Measurements from ENCODE around the gene NFKBIE. TPM values are rescaled to one million over a fixed set of nuclear protein-coding genes. Genes with fewer than 3 reads are reported as not detected.

NFKBIE gene
- total and polyA plus RNA-seq, 9 of the 15 experiments (the other 6 are each of a cell fraction or from before 2014, with no cell fraction given) = 2.1 to 16.4 (median 11.7) TPM

- Histone ChIP-seq H3K9ac (ENCODE audit: insufficient read depth in 1 of 2, low read depth in 2 of 2, low read length in 2 of 2) (peak overlapping the region; percentile 40 to 92; a peak in 2 of 4 replicates), H3K4me3 (peak overlapping the region; percentile 48), H3K4me2 (ENCODE audit: insufficient read depth, low read length) (peak overlapping the region; percentile 79), H3K4me1 (replicated peaks in 1 of 2; ENCODE audit: control insufficient read depth in 2 of 2, insufficient read depth in 2 of 2, low read length in 2 of 2) (peaks cover 62 to 75% of the 10 kb centered on the region in 2 experiments), H4K20me1 (replicated peaks; ENCODE audit: control insufficient read depth, insufficient read depth, low read length) (no peaks in the 10 kb centered on the region), H3K36me3 (ENCODE audit: control insufficient read depth, insufficient read depth, low read length) (no peaks in the 10 kb centered on the region), H2AFZ (ENCODE audit: low read depth, low read length) (peak overlapping the region; percentile 98), H3K9me3 (replicated peaks; ENCODE audit: control insufficient read depth, insufficient read depth, low read depth, low read length) (no peaks in the 10 kb centered on the region), H3K27me3 (ENCODE audit: control insufficient read depth in 2 of 2, insufficient read depth in 2 of 2, low read length in 2 of 2) (no peaks in the 10 kb centered on the region), H3K27ac (ENCODE audit: extremely low read depth, low read depth, low read length) (peak overlapping the region; percentile 53; the same call in 2 of the 3 replicates), H3K9me1 (ENCODE audit: control insufficient read depth, insufficient read depth, low read length) (no peaks in the 10 kb centered on the region), H3K79me2 (ENCODE audit: control insufficient read depth, insufficient read depth, low read length) (peaks cover 21% of the 10 kb centered on the region)
- FAIRE-seq (peak; percentile 32), ATAC-seq (peak; percentile 16; the same call in 2 of the 3 replicates), DNase-seq (ENCODE audit: extremely low read depth in 1 of 4, low spot score in 3 of 4) (no peak)
- TF ChIP-seq RBM25 (IDR thresholded peaks at IDR 0.05; ENCODE audit: low read depth, low read length, severe bottlenecking) = peak; percentile 22
- no peak for TF ChIP-seq KDM2B (CRISPR knock-in tag; IDR thresholded peaks at IDR 0.05)
- no peak for TF ChIP-seq MCM2 (IDR thresholded peaks at IDR 0.05; ENCODE audit: low read depth)
- TF ChIP-seq, protein P1, sequence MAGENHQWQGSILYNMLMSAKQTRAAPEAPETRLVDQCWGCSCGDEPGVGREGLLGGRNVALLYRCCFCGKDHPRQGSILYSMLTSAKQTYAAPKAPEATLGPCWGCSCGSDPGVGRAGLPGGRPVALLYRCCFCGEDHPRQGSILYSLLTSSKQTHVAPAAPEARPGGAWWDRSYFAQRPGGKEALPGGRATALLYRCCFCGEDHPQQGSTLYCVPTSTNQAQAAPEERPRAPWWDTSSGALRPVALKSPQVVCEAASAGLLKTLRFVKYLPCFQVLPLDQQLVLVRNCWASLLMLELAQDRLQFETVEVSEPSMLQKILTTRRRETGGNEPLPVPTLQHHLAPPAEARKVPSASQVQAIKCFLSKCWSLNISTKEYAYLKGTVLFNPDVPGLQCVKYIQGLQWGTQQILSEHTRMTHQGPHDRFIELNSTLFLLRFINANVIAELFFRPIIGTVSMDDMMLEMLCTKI (IDR thresholded peaks at IDR 0.05; ENCODE audit: partially characterized antibody) = no peak
- TF ChIP-seq TAF9B (IDR thresholded peaks at IDR 0.05; ENCODE audit: partially characterized antibody) = no peak
- no peak for TF ChIP-seq GTF2E2 (tag; IDR thresholded peaks at IDR 0.05)
- TF ChIP-seq RCOR1 (IDR thresholded peaks at IDR 0.05; ENCODE audit: borderline replicate concordance in 1 of 2, low read depth in 2 of 2, low read length in 2 of 2) = peak in 1 of 2 experiments; percentile 2; a peak in 1 of 4 replicates
- TF ChIP-seq GABPA (tag; conservative IDR thresholded peaks at IDR 0.05; ENCODE audit: low read depth) = peak; percentile 6; the same call in 1 of the 2 replicates
- no peak for TF ChIP-seq ZNF76 (CRISPR knock-in tag; IDR thresholded peaks at IDR 0.05; ENCODE audit: borderline replicate concordance)
- TF ChIP-seq HLTF (IDR thresholded peaks at IDR 0.05) = 0 out of 2 replicates have a peak, but pooled peaks have one; percentile 31
- no peak for TF ChIP-seq HCFC1 (IDR thresholded peaks at IDR 0.05; ENCODE audit: low read depth, low read length)
- BruUV-seq (replicated peaks) = no TSS peak
- WGBS (ENCODE audit: insufficient coverage, low coverage, missing lambda C conversion rate) = 55% methylated on average over 23 of the region's 28 CpGs
- ChIA-PET CTCF (ENCODE audit: low intra/inter-chr PET ratio) (no interaction called here), POLR2A (interaction anchor here (0.6 to 6.8 kb wide), 15 partner anchors 8 to 590 kb away, joined by 3 to 52 read pairs (median 4); partner anchors contain the start of genes HSP90AB1 and SLC35B2)
- intact Hi-C loops (cut with micrococcal nuclease) (loop anchor here (2.0 to 10.0 kb wide), 2 partner anchors 19 to 585 kb away; partner anchors contain the start of gene MAD2L1BP), in situ Hi-C loops (cut with MboI) (no loop called here)
Observed at GRCh38 chr6:44219815-44220784, 45.3 kb downstream of the NFKBIE start.
